NT2/D1 (cell line): ENCODE data around the gene TM2D3.

ENCODE experiments used
- DNase-seq: peaks from one replicate; pipeline ENCODE4 v3.0.0-alpha.2; 2011; ENCODE audit warnings: low read depth, low spot score
- H3K27me3 ChIP-seq: 2 replicates; pipeline ENCODE4 v1.6.0; 2011; ENCODE audit warnings: mild to moderate bottlenecking; ENCODE audit not compliant: insufficient read length, insufficient read depth
- H3K36me3 ChIP-seq: 2 replicates; pipeline ENCODE4 v1.6.1; 2011; ENCODE audit warnings: mild to moderate bottlenecking, low read length, mixed read lengths; ENCODE audit not compliant: insufficient read depth, insufficient read length
- H3K4me1 ChIP-seq: 2 replicates; pipeline ENCODE4 v1.5.1; 2011; ENCODE audit not compliant: insufficient read depth, insufficient read length
- H3K4me3 ChIP-seq: 2 replicates; pipeline ENCODE4 v1.5.1; 2011; ENCODE audit warnings: low read depth; ENCODE audit not compliant: insufficient read length
- H3K9ac ChIP-seq: 2 replicates; pipeline ENCODE4 v1.6.0; 2011; ENCODE audit warnings: low read depth; ENCODE audit not compliant: insufficient read length
- H3K9me3 ChIP-seq: 2 replicates; pipeline ENCODE4 v1.5.1; 2011; ENCODE audit warnings: mild to moderate bottlenecking, low read length; ENCODE audit not compliant: insufficient read depth
- SUZ12 ChIP-seq: IDR thresholded peaks from 2 replicates; pipeline ENCODE4 v1.6.1; 2011; ENCODE audit not compliant: insufficient read length, insufficient read depth; ENCODE audit errors: extremely low read depth
- YY1 ChIP-seq: IDR thresholded peaks from 2 replicates; pipeline ENCODE4 v1.6.1; 2011; ENCODE audit not compliant: insufficient read length, insufficient read depth
- ZNF274 ChIP-seq: IDR thresholded peaks from 2 replicates; pipeline ENCODE4 v1.6.1; 2011; ENCODE audit warnings: mild to moderate bottlenecking, low read depth, low read length

Gene TM2D3

GRCh38 chr15:101686718-101687117, 34.5 kb upstream of the TM2D3 start:
- no peak overlapping the region for H3K9ac ChIP-seq
- no peak overlapping the region for H3K4me3 ChIP-seq
- H3K9me3 ChIP-seq: no peaks in the 10 kb centered on the region
- H3K36me3 ChIP-seq: peaks cover 41% of the 10 kb centered on the region
- H3K27me3 ChIP-seq: no peaks in the 10 kb centered on the region
- H3K4me1 ChIP-seq: no peaks in the 10 kb centered on the region
- no peak for TF ChIP-seq SUZ12
- TF ChIP-seq ZNF274: no peak
- TF ChIP-seq YY1: no peak
- DNase-seq: no peak

GRCh38 chr15:101684877-101685276, 32.7 kb upstream of the TM2D3 start:
- Histone ChIP-seq H3K36me3 (peaks cover 44% of the 10 kb centered on the region), H3K4me1 (no peaks in the 10 kb centered on the region), H3K9ac (no peak overlapping the region), H3K9me3 (no peaks in the 10 kb centered on the region), H3K4me3 (no peak overlapping the region), H3K27me3 (no peaks in the 10 kb centered on the region)
- TF ChIP-seq SUZ12 (no peak), ZNF274 (no peak), YY1 (no peak)
- no peak for DNase-seq

- Histone ChIP-seq H3K4me1 (no peaks in the 10 kb centered on the region), H3K36me3 (peaks cover 43% of the 10 kb centered on the region), H3K9me3 (no peaks in the 10 kb centered on the region), H3K9ac (no peak overlapping the region), H3K27me3 (no peaks in the 10 kb centered on the region), H3K4me3 (no peak overlapping the region)
- TF ChIP-seq YY1: no peak
- TF ChIP-seq ZNF274: no peak
- TF ChIP-seq SUZ12: no peak
- no peak for DNase-seq
Measured at GRCh38 chr15:101684384-101684783, 32.2 kb upstream of the TM2D3 start.

- no peaks in the 10 kb centered on the region for H3K9me3 ChIP-seq
- no peak overlapping the region for H3K4me3 ChIP-seq
- peaks cover 43% of the 10 kb centered on the region for H3K36me3 ChIP-seq
- DNase-seq: no peak
- TF ChIP-seq YY1 (no peak), ZNF274 (no peak), SUZ12 (no peak)
- no peaks in the 10 kb centered on the region for H3K27me3 ChIP-seq
- no peak overlapping the region for H3K9ac ChIP-seq
- no peaks in the 10 kb centered on the region for H3K4me1 ChIP-seq
Measured at GRCh38 chr15:101679806-101680205, 27.6 kb upstream of the TM2D3 start.

- Histone ChIP-seq H3K9me3 (no peaks in the 10 kb centered on the region), H3K36me3 (peaks cover 47% of the 10 kb centered on the region), H3K27me3 (no peaks in the 10 kb centered on the region), H3K4me1 (no peaks in the 10 kb centered on the region), H3K9ac (no peak overlapping the region), H3K4me3 (no peak overlapping the region)
- DNase-seq: no peak
- TF ChIP-seq YY1 (no peak), SUZ12 (no peak), ZNF274 (no peak)
Measured at GRCh38 chr15:101676921-101677329, 24.7 kb upstream of the TM2D3 start.

- Histone ChIP-seq H3K9ac (no peak overlapping the region), H3K4me1 (no peaks in the 10 kb centered on the region), H3K27me3 (no peaks in the 10 kb centered on the region), H3K4me3 (no peak overlapping the region), H3K36me3 (peaks cover 45% of the 10 kb centered on the region), H3K9me3 (no peaks in the 10 kb centered on the region)
- no peak for DNase-seq
- TF ChIP-seq SUZ12 (no peak), YY1 (no peak), ZNF274 (no peak)
Measured at GRCh38 chr15:101675796-101676582, 23.8 kb upstream of the TM2D3 start.

- no peaks in the 10 kb centered on the region for H3K27me3 ChIP-seq
- DNase-seq: no peak
- H3K4me3 ChIP-seq: no peak overlapping the region
- TF ChIP-seq ZNF274 (no peak), YY1 (no peak), SUZ12 (no peak)
- H3K9ac ChIP-seq: no peak overlapping the region
- H3K9me3 ChIP-seq: no peaks in the 10 kb centered on the region
- no peaks in the 10 kb centered on the region for H3K4me1 ChIP-seq
- H3K36me3 ChIP-seq: peaks cover 52% of the 10 kb centered on the region
Measured at GRCh38 chr15:101675015-101675414, 22.8 kb upstream of the TM2D3 start.
